ENCODE data around the gene TMEM212. TPM values are rescaled to one million over a fixed set of nuclear protein-coding genes. Genes with fewer than 3 reads are reported as not detected.

Gene TMEM212
- total and polyA plus RNA-seq, 4 donors, result 1.5 to 16.5 (median 8.1) TPM

DNA sequence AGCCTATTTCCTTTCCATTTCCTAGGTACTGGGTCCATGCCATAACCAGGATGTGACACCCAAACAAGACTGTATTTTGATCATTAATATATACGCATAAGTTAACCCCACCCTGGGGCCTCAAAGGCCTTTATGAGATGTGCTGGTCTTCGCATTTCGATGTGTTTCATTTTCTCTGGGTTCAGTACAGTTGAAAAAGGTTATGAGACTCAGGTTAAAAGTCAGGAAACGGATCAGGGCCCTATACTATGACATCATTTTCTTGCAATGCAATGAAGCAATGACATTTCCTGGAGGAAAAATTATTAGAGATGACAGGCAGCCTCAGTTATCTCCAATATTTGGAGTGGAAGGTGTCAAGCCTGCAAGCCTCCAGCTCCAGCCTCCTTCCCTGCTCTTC lies 31.7 kb downstream of the TMEM212 start:
- no peak overlapping the region for H3K4me3 ChIP-seq
- peaks cover 4 to 25% (median 8%) of the 10 kb centered on the region in 5 donors for H3K4me1 ChIP-seq (ENCODE audit: control insufficient read depth in 5 of 5, insufficient read depth in 5 of 5, low read length in 5 of 5)
- no peak overlapping the region for H3K9ac ChIP-seq (ENCODE audit: insufficient read depth in 1 of 2, low read length in 2 of 2)
- WGBS, 2 donors, result 63 to 65% methylated on average over 4 of the region's 4 CpGs
- TF ChIP-seq CTCF (IDR thresholded peaks at IDR 0.05; ENCODE audit: control extremely low read depth, extremely low read depth), result no peak
- no peak for ATAC-seq (ENCODE audit: insufficient read depth, low FRiP score)
- DNase-seq, result no peak
- H3K9me3 ChIP-seq (ENCODE audit: control insufficient read depth in 4 of 4, insufficient read depth in 3 of 4, low read length in 3 of 4), result no peaks in the 10 kb centered on the region
- H3K36me3 ChIP-seq (ENCODE audit: control insufficient read depth in 4 of 4, insufficient read depth in 4 of 4, low read length in 4 of 4), result no peaks in the 10 kb centered on the region
- no peaks in the 10 kb centered on the region for H3K27me3 ChIP-seq (ENCODE audit: control insufficient read depth in 3 of 3, insufficient read depth in 3 of 3, low read length in 2 of 3)
- H3K27ac ChIP-seq (ENCODE audit: low read depth in 1 of 2, low read length in 1 of 2), result peak overlapping the region; percentile 41 to 86

DNA sequence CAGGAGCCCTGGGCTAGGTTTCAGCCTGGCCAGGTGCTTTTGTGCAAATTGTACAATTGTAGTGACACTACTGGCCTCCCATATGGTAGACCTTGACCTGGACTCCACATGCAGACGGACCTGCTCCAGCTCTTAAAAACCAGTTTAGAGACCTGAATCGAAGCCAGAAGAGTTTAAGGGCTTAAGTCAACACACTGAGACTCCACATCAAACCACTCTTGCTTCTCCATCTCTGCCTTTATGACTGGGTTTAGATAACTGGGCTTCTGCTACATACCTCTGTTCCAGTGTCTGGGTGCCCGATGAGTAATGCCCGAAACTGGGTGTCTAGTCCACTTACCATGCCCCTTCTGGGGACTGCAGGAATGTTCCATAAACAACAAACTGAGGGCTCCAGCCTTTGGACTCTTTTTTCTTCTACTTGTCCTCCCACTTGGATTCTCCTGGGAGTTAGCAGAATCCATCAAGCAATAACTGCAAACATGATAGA lies 32.8 kb downstream of the TMEM212 start:
- peaks cover 4 to 25% (median 8%) of the 10 kb centered on the region in 5 donors for H3K4me1 ChIP-seq (ENCODE audit: control insufficient read depth in 5 of 5, insufficient read depth in 5 of 5, low read length in 5 of 5)

DNA sequence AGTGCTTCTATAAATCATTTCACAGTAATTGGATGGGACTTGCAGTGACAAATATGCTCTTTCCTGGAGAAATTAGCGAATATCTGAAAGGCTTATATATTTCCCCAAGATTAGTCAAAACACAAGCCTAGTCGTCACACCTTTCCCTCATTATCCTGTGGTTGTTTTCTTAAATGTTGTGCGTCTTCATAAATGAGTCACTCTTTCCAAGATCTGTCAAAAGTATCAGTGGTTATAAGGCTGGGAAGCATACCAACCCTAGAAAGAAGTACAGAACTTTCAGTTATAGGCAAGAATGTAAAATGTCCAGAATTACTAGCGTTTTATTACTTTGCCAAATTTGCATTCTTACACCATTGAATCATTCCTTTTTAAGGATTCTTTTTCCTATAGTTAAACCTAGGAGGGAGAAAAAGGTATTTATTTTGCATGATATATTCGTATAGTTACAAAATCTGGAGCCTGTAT lies 33.6 kb downstream of the TMEM212 start:
- Histone ChIP-seq H3K36me3 (ENCODE audit: control insufficient read depth in 4 of 4, insufficient read depth in 4 of 4, low read length in 4 of 4) (no peaks in the 10 kb centered on the region), H3K9ac (ENCODE audit: insufficient read depth in 1 of 2, low read length in 2 of 2) (no peak overlapping the region), H3K27ac (ENCODE audit: low read depth in 1 of 2, low read length in 1 of 2) (no peak overlapping the region), H3K27me3 (ENCODE audit: control insufficient read depth in 3 of 3, insufficient read depth in 3 of 3, low read length in 2 of 3) (no peaks in the 10 kb centered on the region), H3K4me3 (no peak overlapping the region), H3K9me3 (ENCODE audit: control insufficient read depth in 4 of 4, insufficient read depth in 3 of 4, low read length in 3 of 4) (no peaks in the 10 kb centered on the region), H3K4me1 (ENCODE audit: control insufficient read depth in 5 of 5, insufficient read depth in 5 of 5, low read length in 5 of 5) (peaks cover 4 to 25% (median 8%) of the 10 kb centered on the region in 5 donors)
- no peak for TF ChIP-seq CTCF (IDR thresholded peaks at IDR 0.05; ENCODE audit: control extremely low read depth, extremely low read depth)
- no peak for ATAC-seq (ENCODE audit: insufficient read depth, low FRiP score)
- peak in 2 of 3 donors; percentile 42 to 49 for DNase-seq
- WGBS, 2 donors, result 55 to 81% methylated on average over 5 of the region's 5 CpGs

More for the DNA sequence above, 32.8 kb downstream of the TMEM212 start:
- 71 to 89% methylated on average over 4 of the region's 4 CpGs for WGBS, 2 donors
- Histone ChIP-seq H3K4me3 (no peak overlapping the region), H3K9ac (ENCODE audit: insufficient read depth in 1 of 2, low read length in 2 of 2) (no peak overlapping the region), H3K27ac (ENCODE audit: low read depth in 1 of 2, low read length in 1 of 2) (peak overlapping the region in 1 of 2 donors; percentile 61), H3K36me3 (ENCODE audit: control insufficient read depth in 4 of 4, insufficient read depth in 4 of 4, low read length in 4 of 4) (no peaks in the 10 kb centered on the region), H3K27me3 (ENCODE audit: control insufficient read depth in 3 of 3, insufficient read depth in 3 of 3, low read length in 2 of 3) (no peaks in the 10 kb centered on the region), H3K9me3 (ENCODE audit: control insufficient read depth in 4 of 4, insufficient read depth in 3 of 4, low read length in 3 of 4) (no peaks in the 10 kb centered on the region)
- peak in 1 of 3 donors; percentile 47 for DNase-seq
- no peak for ATAC-seq (ENCODE audit: insufficient read depth, low FRiP score)
- no peak for TF ChIP-seq CTCF (IDR thresholded peaks at IDR 0.05; ENCODE audit: control extremely low read depth, extremely low read depth)
